DOHH2 (cell line): ENCODE data around the gene FREM2.

Source experiments
- H3F3A ChIP-seq: fragments of 200-600 bp; sonication (generic), shearing (Covaris generic); 2 replicates; pipeline ENCODE4 v1.6.0; 2016; ENCODE audit warnings: antibody characterized with exemption, mild to moderate bottlenecking; ENCODE audit not compliant: control insufficient read depth, insufficient read depth
- H3K27ac ChIP-seq: fragments of 200-600 bp; sonication (generic); 2 replicates; pipeline ENCODE4 v1.5.1; 2014; ENCODE audit warnings: low read depth, mild to moderate bottlenecking, low read length, moderate library complexity
- H3K27me3 ChIP-seq: fragments of 200-600 bp; sonication (generic); 2 replicates; pipeline ENCODE4 v1.6.1; 2014; ENCODE audit warnings: mild to moderate bottlenecking, low read length, mixed read lengths; ENCODE audit not compliant: control insufficient read depth
- H3K36me3 ChIP-seq: fragments of 200-600 bp; sonication (generic); 2 replicates; pipeline ENCODE4 v1.6.1; 2014; ENCODE audit warnings: mild to moderate bottlenecking, low read length, moderate library complexity, mixed read lengths; ENCODE audit not compliant: control insufficient read depth
- H3K4me1 ChIP-seq: fragments of 200-600 bp; sonication (generic); 2 replicates; pipeline ENCODE4 v1.6.1; 2014; ENCODE audit warnings: mild to moderate bottlenecking, low read length, mixed read lengths; ENCODE audit not compliant: control insufficient read depth
- H3K4me2 ChIP-seq: fragments of 200-600 bp; sonication (generic); 2 replicates; pipeline ENCODE4 v1.6.0; 2014; ENCODE audit warnings: mild to moderate bottlenecking, low read length, moderate library complexity
- H3K4me3 ChIP-seq: fragments of 200-600 bp; sonication (generic); 2 replicates; pipeline ENCODE4 v1.5.1; 2014; ENCODE audit warnings: mild to moderate bottlenecking, low read length, mixed read lengths
- H3K79me2 ChIP-seq: fragments of 200-600 bp; sonication (generic); 2 replicates; pipeline ENCODE4 v1.6.1; 2014; ENCODE audit warnings: mild to moderate bottlenecking, low read length, mixed read lengths; ENCODE audit not compliant: control insufficient read depth
- H3K9me2 ChIP-seq: fragments of 200-600 bp; sonication (generic); replicated peaks from 2 replicates; pipeline ENCODE4 v1.6.1; 2014; ENCODE audit warnings: mild to moderate bottlenecking, low read length, mixed read lengths; ENCODE audit not compliant: control insufficient read depth
- H3K9me3 ChIP-seq: fragments of 200-600 bp; sonication (generic); 2 replicates; pipeline ENCODE4 v1.6.1; 2014; ENCODE audit warnings: antibody characterized with exemption, low read length, mixed read lengths; ENCODE audit not compliant: control insufficient read depth, insufficient read depth
- H4K20me1 ChIP-seq: fragments of 200-600 bp; sonication (generic); 2 replicates; pipeline ENCODE4 v1.6.0; 2014; ENCODE audit warnings: low read depth, mild to moderate bottlenecking, antibody characterized with exemption, low read length, moderate library complexity; ENCODE audit not compliant: control insufficient read depth, insufficient read depth
- EZH2phosphoT487 ChIP-seq: fragments of 200-600 bp; sonication (generic); IDR thresholded peaks from 2 replicates; pipeline ENCODE4 v1.6.1; 2017; ENCODE audit warnings: borderline replicate concordance, mild to moderate bottlenecking, antibody characterized with exemption, low read length, moderate library complexity, mixed read lengths
- TF ChIP-seq, protein P1 (sequence below): fragments of 200-600 bp; sonication (generic); IDR thresholded peaks from one replicate; pipeline ENCODE4 v1.5.1; 2014; ENCODE audit warnings: antibody characterized with exemption, mild to moderate bottlenecking, low read depth, low read length; ENCODE audit not compliant: poor library complexity, severe bottlenecking

Gene FREM2

DNA sequence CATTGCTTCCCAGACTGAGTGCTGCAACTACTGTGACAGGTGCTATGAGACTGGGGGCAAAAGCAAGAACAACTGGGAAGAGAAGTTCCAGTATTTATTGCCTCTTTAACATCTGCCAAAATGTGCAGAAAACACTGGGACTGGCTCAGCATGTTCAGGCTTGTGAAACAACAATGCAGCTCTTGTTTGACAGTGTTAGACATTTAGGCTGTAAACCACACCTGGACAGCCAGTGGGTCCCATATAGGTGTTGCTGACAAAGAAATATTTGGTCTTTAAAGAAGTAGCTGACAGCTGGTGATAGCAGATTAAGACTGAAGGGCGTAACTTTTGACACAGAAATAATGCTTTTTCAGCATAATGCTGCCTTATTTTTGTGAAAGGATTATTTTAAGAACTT is 215.7 kb downstream of the FREM2 start:
- H3F3A ChIP-seq: no peaks in the 10 kb centered on the region
- no peak overlapping the region for H3K4me2 ChIP-seq
- no peaks in the 10 kb centered on the region for H3K9me2 ChIP-seq
- H3K4me3 ChIP-seq: no peak overlapping the region
- no peaks in the 10 kb centered on the region for H3K79me2 ChIP-seq
- no peaks in the 10 kb centered on the region for H3K4me1 ChIP-seq
- no peak overlapping the region for H3K27ac ChIP-seq
- no peaks in the 10 kb centered on the region for H3K9me3 ChIP-seq
- no peaks in the 10 kb centered on the region for H3K36me3 ChIP-seq
- TF ChIP-seq, protein P1, sequence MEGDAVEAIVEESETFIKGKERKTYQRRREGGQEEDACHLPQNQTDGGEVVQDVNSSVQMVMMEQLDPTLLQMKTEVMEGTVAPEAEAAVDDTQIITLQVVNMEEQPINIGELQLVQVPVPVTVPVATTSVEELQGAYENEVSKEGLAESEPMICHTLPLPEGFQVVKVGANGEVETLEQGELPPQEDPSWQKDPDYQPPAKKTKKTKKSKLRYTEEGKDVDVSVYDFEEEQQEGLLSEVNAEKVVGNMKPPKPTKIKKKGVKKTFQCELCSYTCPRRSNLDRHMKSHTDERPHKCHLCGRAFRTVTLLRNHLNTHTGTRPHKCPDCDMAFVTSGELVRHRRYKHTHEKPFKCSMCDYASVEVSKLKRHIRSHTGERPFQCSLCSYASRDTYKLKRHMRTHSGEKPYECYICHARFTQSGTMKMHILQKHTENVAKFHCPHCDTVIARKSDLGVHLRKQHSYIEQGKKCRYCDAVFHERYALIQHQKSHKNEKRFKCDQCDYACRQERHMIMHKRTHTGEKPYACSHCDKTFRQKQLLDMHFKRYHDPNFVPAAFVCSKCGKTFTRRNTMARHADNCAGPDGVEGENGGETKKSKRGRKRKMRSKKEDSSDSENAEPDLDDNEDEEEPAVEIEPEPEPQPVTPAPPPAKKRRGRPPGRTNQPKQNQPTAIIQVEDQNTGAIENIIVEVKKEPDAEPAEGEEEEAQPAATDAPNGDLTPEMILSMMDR: no peak
- TF ChIP-seq EZH2phosphoT487: no peak
- H3K27me3 ChIP-seq: no peaks in the 10 kb centered on the region
- H4K20me1 ChIP-seq: no peaks in the 10 kb centered on the region

DNA sequence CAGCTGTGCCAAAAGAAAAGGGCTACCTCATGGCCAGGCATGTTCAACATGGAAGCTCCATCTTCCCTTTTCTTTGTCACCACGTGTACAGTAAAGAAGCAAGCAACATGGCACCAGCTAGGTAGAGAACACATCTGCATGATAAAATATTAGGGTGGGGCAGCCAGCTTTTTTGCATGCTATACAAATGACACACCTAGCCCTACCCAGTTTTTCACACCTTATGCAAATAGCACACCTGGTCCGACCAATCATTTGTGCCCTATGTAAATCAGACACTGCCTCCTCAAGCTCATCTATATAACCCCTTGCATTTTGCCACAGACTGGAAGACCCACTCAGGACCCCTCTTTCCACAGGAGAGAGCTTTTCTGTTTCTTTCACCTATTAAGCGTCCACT is 218.2 kb downstream of the FREM2 start:
- H4K20me1 ChIP-seq: no peaks in the 10 kb centered on the region
- no peaks in the 10 kb centered on the region for H3K9me2 ChIP-seq
- no peak overlapping the region for H3K4me3 ChIP-seq
- H3K4me2 ChIP-seq: no peak overlapping the region
- no peaks in the 10 kb centered on the region; the same call in 1 of the 2 replicates for H3K27me3 ChIP-seq
- no peaks in the 10 kb centered on the region for H3K4me1 ChIP-seq
- H3K36me3 ChIP-seq: no peaks in the 10 kb centered on the region
- H3K27ac ChIP-seq: no peak overlapping the region
- TF ChIP-seq, protein P1: no peak
- no peak for TF ChIP-seq EZH2phosphoT487
- H3K79me2 ChIP-seq: no peaks in the 10 kb centered on the region
- no peaks in the 10 kb centered on the region for H3F3A ChIP-seq
- H3K9me3 ChIP-seq: no peaks in the 10 kb centered on the region

DNA sequence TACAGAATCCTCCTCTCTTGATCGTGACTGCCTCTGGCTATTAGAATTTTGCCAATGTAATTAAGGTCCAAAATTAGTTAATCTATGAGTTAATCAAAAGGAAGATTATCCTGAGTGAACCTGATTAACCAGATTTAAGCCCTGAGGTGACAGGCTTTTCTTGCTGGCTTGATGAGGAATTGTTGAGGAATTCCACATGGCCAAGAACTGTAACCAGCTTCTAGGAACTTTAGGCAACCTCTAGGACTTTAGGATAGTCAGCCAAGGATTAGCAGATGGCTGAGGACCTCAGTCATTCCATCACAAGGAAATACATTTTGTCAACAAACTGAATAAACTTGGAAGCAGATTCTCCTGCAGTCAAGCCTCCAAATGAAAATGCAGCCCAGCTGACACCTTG is 219.0 kb downstream of the FREM2 start:
- Histone ChIP-seq H3K4me3 (no peak overlapping the region), H3F3A (no peaks in the 10 kb centered on the region), H4K20me1 (no peaks in the 10 kb centered on the region)

More for the DNA sequence above, 219.0 kb downstream of the FREM2 start:
- H3K9me3 ChIP-seq: no peaks in the 10 kb centered on the region
- H3K79me2 ChIP-seq: no peaks in the 10 kb centered on the region
- no peak for TF ChIP-seq EZH2phosphoT487
- TF ChIP-seq, protein P1: no peak
- no peaks in the 10 kb centered on the region for H3K9me2 ChIP-seq
- no peaks in the 10 kb centered on the region; the same call in 1 of the 2 replicates for H3K27me3 ChIP-seq
- H3K36me3 ChIP-seq: no peaks in the 10 kb centered on the region
- H3K4me1 ChIP-seq: no peaks in the 10 kb centered on the region
- H3K4me2 ChIP-seq: no peak overlapping the region
- H3K27ac ChIP-seq: no peak overlapping the region
